Activated CD4-positive, alpha-beta T cell treated with anti-CD3 and anti-CD28 coated beads for 1 hour (primary cell): ENCODE results near the gene UBE2Q2.
"Not testable (repeated sequence)": the region's sequence is repeated elsewhere in the genome, so short reads cannot be mapped to it uniquely, and the experiment has no call there.

Experiments used
- DNase-seq: peaks from one replicate; pipeline ENCODE4 v3.0.0-alpha.2; 2020

UBE2Q2 gene

GRCh38 chr15:75842722-75843677 lies at the start of gene UBE2Q2:
Gene UBE2Q2, plus strand, starts transcription at chr15:75843447. Its CDS starts 220 bp downstream, at chr15:75843667.
- peak; percentile 62 for DNase-seq

- no peak for DNase-seq
Measured at GRCh38 chr15:75796321-75796720, 46.9 kb upstream of the UBE2Q2 start.

GRCh38 chr15:75797146-75797545 lies 46.1 kb upstream of the UBE2Q2 start:
- not testable (repeated sequence) for DNase-seq

DNA sequence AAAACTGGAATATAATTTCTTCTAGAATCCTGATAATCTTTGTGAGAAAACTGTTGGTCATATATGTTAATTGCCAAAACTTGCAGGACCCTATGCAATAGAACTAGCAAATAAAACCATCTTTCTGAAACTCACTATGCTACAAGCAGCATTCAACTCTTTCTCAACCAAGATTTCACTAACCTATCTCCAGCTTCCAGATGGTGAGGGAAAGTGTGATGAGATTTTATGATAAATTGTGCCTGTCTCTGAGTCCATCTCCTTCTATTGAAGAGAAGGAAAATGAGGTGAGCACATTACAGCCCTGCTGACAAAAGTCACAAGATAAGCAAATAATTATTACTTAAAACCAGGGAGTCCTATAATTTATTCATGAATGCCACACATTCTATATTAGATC lies 44.1 kb upstream of the UBE2Q2 start:
- no peak for DNase-seq

GRCh38 chr15:75800409-75800808 lies 42.8 kb upstream of the UBE2Q2 start:
- not testable (repeated sequence) for DNase-seq

GRCh38 chr15:75801859-75802593 lies 41.2 kb upstream of the UBE2Q2 start:
- DNase-seq, result peak; percentile 73

DNA sequence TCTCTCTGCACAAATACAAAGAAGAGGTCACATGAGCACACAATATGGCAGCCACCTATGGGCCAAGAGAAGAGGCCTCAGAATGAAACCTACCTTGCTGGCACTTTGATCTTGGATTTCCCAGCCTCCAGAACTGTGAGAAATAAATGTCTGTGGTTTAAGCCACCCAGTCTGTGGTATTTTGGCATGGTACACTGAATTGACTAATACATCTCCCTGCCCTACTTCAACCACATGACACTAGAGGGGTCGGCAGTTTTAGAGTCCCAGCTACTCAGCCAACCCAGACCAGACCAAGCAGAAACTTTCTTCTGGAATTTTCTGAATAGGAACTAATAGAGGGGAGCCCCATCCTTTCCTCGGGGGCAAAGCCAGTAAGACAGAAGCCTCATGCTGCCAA lies 35.8 kb upstream of the UBE2Q2 start:
- DNase-seq, result not testable (repeated sequence)

GRCh38 chr15:75808009-75808408 lies 35.2 kb upstream of the UBE2Q2 start:
- DNase-seq, result not testable (repeated sequence)

- DNase-seq, result no peak
Measured at GRCh38 chr15:75808563-75808962, 34.7 kb upstream of the UBE2Q2 start.

GRCh38 chr15:75809986-75810750 lies 33.1 kb upstream of the UBE2Q2 start:
- no peak for DNase-seq

DNA sequence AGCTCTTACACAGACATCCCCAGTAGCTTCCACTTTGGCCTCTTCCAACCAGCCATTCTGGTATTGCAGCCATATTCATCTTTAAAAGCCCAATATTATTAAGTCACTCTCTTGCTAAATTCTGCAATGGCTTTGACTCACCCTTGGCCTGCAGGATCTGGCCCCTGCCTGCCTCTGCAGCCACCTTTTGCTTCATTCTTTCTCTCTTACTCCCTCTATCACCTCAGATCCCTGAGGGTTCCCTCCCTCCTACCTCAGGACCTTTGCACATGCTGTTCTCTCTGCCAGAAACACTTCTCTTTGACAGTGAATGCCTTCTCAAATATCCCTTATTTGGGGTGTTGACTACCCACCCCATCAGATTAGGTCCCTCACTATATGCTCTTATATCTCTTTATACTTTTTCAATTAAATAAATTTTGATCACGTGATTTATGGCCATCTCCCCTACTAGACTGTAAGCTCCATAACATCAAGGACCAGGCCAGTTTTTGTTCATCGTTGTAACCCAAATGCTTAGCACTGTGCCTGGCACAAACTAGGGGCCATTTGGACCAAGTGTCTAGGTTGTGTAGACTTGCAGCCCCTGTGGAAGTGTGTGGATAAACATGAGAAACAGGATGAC lies 32.3 kb upstream of the UBE2Q2 start:
- no peak for DNase-seq

DNA sequence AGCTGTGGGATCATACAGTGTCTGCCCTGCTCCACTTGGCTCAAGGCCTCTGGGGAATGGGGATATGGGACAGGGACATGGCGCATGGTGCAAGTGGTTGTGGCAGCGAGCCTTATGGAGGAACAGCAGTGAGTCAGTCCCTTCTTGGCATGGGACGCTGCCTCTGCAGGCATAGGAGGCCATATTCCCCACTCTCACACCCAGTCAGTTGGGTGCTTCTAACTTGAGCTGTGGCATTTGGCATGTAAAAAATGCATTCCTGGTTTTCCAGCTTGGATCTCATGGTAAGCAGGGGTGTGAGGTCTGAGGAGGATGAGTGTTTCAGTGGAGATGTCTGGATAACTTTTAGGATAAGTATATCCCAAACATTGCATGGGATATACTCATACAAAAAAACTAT lies 31.6 kb upstream of the UBE2Q2 start:
- no peak for DNase-seq

DNA sequence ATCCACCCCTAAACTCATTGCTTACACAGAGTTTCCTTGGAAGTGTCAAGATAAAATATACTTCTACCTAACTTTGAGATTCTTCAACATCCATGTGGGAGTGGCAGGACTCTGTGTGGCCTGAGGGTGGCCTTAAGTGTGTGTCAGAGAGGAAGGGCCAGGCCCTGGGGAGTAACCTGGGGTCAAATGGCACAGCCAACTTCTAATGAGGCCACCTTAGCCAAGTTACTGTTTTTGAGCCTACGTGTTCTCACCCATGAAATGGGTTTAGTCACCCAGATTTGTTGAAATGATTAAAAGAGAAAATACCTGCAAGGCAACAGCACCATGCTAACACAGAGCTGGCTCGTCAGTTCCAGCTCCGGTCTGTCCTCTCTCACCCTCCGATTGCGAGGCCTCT lies 28.5 kb upstream of the UBE2Q2 start:
- no peak for DNase-seq

- no peak for DNase-seq
Measured at GRCh38 chr15:75815811-75816719, 27.2 kb upstream of the UBE2Q2 start.

GRCh38 chr15:75817138-75817935 lies 25.9 kb upstream of the UBE2Q2 start:
- DNase-seq, result no peak

GRCh38 chr15:75820206-75820605 lies 23.0 kb upstream of the UBE2Q2 start:
- no peak for DNase-seq

GRCh38 chr15:75821786-75822345 lies 21.4 kb upstream of the UBE2Q2 start:
- DNase-seq, result no peak

GRCh38 chr15:75822685-75823278 lies 20.5 kb upstream of the UBE2Q2 start:
- no peak for DNase-seq

DNA sequence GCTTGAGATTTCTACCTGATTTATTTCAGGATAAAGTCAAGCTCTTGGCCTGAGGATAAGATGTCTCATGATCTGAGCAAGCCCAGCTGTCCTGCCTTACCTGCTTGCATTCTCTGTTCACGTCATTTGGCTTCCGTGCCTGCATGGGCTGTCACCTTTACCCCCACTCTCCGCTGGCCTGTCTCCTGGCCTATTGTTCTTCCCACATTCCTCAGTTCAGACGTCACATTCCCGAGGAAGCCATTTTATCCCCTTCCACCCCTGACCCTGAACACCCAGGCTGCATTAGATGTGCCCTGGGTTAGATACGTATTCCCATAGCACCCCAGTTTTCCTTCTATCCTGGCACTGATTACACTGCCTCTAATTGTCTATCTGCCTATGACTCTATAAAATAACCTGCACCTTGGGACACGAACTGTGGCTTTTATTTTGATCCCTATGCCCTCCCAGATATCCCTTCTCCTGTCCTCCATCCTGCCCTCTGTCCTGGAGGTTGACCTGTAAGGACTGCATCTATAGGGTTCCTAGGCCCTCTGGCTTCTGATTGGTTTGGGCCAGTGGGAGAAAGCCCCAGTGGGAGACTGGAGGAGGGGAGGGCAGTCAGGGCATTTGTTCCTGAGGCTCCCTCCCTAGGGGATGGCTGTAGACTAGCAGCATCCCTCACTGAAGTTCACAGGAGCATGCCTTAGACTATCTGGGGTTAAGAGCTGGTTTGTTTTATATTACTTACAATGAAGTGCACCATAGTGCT lies 19.2 kb upstream of the UBE2Q2 start:
- DNase-seq, result no peak
